ENCODE results near the gene TM9SF1. TPM values are rescaled to one million over a fixed set of nuclear protein-coding genes. Genes with fewer than 3 reads are reported as not detected.
A peak's percentile ranks its signal among the peaks of the same experiment; 100 is the strongest.

TM9SF1 gene
- total and polyA plus RNA-seq, 10 of the 15 experiments (the other 5 are each of a cell fraction or from before 2014, with no cell fraction given) = 7.2 to 39.2 (median 17.6) TPM

DNA sequence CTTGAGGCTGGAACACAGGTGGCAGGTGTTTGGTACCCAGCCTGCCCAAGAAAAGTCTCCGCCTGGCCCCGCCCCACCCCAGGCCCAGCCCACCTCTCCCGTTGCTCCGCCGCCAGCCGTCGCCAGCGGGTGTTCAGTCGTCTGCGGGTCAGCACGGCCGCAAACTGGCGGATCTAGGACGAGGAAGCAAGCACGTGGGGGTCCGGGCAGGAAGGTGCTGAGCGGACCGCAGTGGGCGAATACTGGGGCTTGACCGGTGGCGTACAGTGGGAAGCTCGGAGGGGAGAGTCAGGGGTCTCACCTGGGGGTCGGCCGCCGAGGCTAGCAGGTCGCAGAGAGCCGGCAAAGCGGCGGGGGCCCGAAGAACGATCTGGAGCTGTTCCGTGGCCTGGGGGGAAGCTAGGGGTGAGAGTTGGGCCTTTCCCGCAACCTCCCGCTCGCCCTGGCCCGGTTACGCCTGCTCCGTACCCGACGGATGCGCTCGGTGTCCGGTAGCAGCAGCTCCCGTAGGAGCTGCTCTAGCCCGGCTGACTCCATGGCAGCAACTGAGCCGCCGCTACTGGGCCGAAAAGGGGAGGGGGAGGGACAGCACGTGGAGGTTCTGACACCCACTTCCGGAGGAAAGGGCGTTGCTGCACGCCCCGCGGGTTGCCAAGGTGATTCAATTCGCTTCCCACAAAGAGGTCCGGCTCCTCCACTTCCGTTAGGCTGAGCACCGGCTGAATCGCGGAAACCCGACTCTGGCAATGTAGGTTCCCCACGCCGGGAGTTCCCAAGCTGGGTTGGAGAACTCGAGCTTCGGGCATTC lies 6.8 kb downstream of the TM9SF1 start, which contains the start of gene IPO4:
TSS of gene IPO4 (minus strand) at position 566 of the 808 bp plus-strand sequence. CDS start at position 537, 29 bp downstream.
- Histone ChIP-seq H3K27ac (ENCODE audit: control insufficient read depth, insufficient read depth) (peak within 1 kb of the TSS; percentile 34), H3K4me1 (ENCODE audit: control insufficient read depth, insufficient read depth, low read length) (0 out of 2 replicates have a peak, but pooled peaks cover 4% of the 10 kb centered on the region), H3K4me3 (peak within 1 kb of the TSS; percentile 79), H3K36me3 (ENCODE audit: control insufficient read depth in 2 of 2, insufficient read depth in 2 of 2, low read length in 1 of 2) (peaks cover 18 to 19% of the 10 kb centered on the region in 2 experiments), H4K20me1 (ENCODE audit: control insufficient read depth, insufficient read depth) (no peaks in the 10 kb centered on the region), H3K79me2 (ENCODE audit: control insufficient read depth, insufficient read depth, low read length) (peaks cover 22% of the 10 kb centered on the region), H3K27me3 (replicated peaks in 1 of 2; ENCODE audit: control insufficient read depth in 2 of 2, insufficient read depth in 2 of 2, low read length in 1 of 2) (no peaks in the 10 kb centered on the region), H3K9ac (ENCODE audit: control insufficient read depth, insufficient read depth, low read length) (peak within 1 kb of the TSS; percentile 69), H3K9me3 (replicated peaks; ENCODE audit: control insufficient read depth, insufficient read depth, low read length) (no peaks in the 10 kb centered on the region), H3K4me2 (ENCODE audit: control insufficient read depth, insufficient read depth) (peak within 1 kb of the TSS; percentile 78), H2AFZ (ENCODE audit: control insufficient read depth, low read depth, low read length) (peak within 1 kb of the TSS; percentile 69)
- ChIA-PET SMC1A (ENCODE audit: uncharacterized antibody, unreplicated experiment) (interaction anchor here (0.9 to 1.6 kb wide), 7 partner anchors 27 to 120 kb away, joined by 3 to 11 read pairs (median 4); partner anchors contain the start of genes CIDEB, DCAF11, IRF9 and NRL), RAD21 (ENCODE audit: unreplicated experiment) (interaction anchor here (0.6 to 2.8 kb wide), 14 partner anchors 25 to 131 kb away, joined by 3 to 13 read pairs (median 4); partner anchors contain the start of genes CHMP4A, CIDEB, DCAF11 and DHRS1), POLR2A (interaction anchor here (0.9 to 3.0 kb wide), 8 partner anchors 13 to 242 kb away, joined by 3 to 28 read pairs (median 6); partner anchors contain the start of genes CHMP4A, CIDEB, IRF9 and PSME1), CTCF (interaction anchor here (0.6 to 2.2 kb wide), 8 partner anchors 13 to 1814 kb away, joined by 3 to 9 read pairs (median 6); partner anchors contain the start of genes CHMP4A, CIDEB, IRF9 and TINF2)
- FAIRE-seq (peak; percentile 99), ATAC-seq (peak; percentile 94), DNase-seq (ENCODE audit: low read depth, low spot score) (peak; percentile 88)
- BruUV-seq (replicated peaks) = no TSS peak
- intact Hi-C loops (cut with micrococcal nuclease; ENCODE audit: unreplicated experiment) (loop anchor here (2.0 kb wide), 1 partner anchor 108 kb away; no protein-coding TSS in a partner anchor), in situ Hi-C loops (cut with MboI) (no loop called here)
- 1% methylated on average over 64 of the region's 65 CpGs for WGBS (ENCODE audit: insufficient coverage, insufficient replicate concordance, low lambda C conversion rate, missing lambda C conversion rate)
- TF ChIP-seq ETV6 (conservative IDR thresholded peaks at IDR 0.05 in 1 of 2, IDR thresholded peaks at IDR 0.05 in 1 of 2; ENCODE audit: borderline replicate concordance in 1 of 2, low read depth in 1 of 2) (peak in 1 of 2 experiments; percentile 14; a peak in 1 of 4 replicates), SMARCA5 (IDR thresholded peaks at IDR 0.05) (0 out of 2 replicates have a peak, but pooled peaks have one; percentile 46), NR2C1 (IDR thresholded peaks at IDR 0.05) (peak; percentile 89), SPI1 (IDR thresholded peaks at IDR 0.05; ENCODE audit: borderline replicate concordance, insufficient read depth, low read depth, low read length) (no peak), MYC (IDR thresholded peaks at IDR 0.05; ENCODE audit: insufficient read depth, insufficient read length, insufficient replicate concordance, low read length, severe bottlenecking) (peak; percentile 88), ZNF274 (IDR thresholded peaks at IDR 0.05; ENCODE audit: insufficient read depth, insufficient read length) (no peak), ZBED1 (IDR thresholded peaks at IDR 0.05; ENCODE audit: borderline replicate concordance) (peak; percentile 38; the same call in 1 of the 2 replicates), PAX5 (IDR thresholded peaks at IDR 0.05; ENCODE audit: borderline replicate concordance, low read depth, low read length) (peak; percentile 83; the same call in 1 of the 2 replicates), NFYB (IDR thresholded peaks at IDR 0.05; ENCODE audit: insufficient read depth, low read depth, low read length) (no peak), JUNB (IDR thresholded peaks at IDR 0.05) (no peak), TBL1XR1 (IDR thresholded peaks at IDR 0.05; ENCODE audit: low read depth, low read length) (peak; percentile 94), SMAD1 (IDR thresholded peaks at IDR 0.05; ENCODE audit: low read depth, partially characterized antibody) (no peak), HDGF (IDR thresholded peaks at IDR 0.05) (no peak), IKZF1 (conservative IDR thresholded peaks at IDR 0.05) (peak; percentile 78), BACH1 (IDR thresholded peaks at IDR 0.05; ENCODE audit: borderline replicate concordance) (peak; percentile 51; the same call in 1 of the 2 replicates), TCF3 (IDR thresholded peaks at IDR 0.05; ENCODE audit: borderline replicate concordance, insufficient read depth, low read depth, low read length) (peak; percentile 77)
- TF ChIP-seq, protein P1, sequence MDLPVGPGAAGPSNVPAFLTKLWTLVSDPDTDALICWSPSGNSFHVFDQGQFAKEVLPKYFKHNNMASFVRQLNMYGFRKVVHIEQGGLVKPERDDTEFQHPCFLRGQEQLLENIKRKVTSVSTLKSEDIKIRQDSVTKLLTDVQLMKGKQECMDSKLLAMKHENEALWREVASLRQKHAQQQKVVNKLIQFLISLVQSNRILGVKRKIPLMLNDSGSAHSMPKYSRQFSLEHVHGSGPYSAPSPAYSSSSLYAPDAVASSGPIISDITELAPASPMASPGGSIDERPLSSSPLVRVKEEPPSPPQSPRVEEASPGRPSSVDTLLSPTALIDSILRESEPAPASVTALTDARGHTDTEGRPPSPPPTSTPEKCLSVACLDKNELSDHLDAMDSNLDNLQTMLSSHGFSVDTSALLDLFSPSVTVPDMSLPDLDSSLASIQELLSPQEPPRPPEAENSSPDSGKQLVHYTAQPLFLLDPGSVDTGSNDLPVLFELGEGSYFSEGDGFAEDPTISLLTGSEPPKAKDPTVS (IDR thresholded peaks at IDR 0.05; ENCODE audit: low read depth, low read length) = peak; percentile 88; the same call in 1 of the 2 replicates
- TF ChIP-seq, protein P2, sequence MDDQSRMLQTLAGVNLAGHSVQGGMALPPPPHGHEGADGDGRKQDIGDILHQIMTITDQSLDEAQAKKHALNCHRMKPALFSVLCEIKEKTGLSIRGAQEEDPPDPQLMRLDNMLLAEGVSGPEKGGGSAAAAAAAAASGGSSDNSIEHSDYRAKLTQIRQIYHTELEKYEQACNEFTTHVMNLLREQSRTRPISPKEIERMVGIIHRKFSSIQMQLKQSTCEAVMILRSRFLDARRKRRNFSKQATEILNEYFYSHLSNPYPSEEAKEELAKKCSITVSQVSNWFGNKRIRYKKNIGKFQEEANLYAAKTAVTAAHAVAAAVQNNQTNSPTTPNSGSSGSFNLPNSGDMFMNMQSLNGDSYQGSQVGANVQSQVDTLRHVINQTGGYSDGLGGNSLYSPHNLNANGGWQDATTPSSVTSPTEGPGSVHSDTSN (IDR thresholded peaks at IDR 0.05; ENCODE audit: insufficient replicate concordance, low read depth, low read length) = peak; percentile 36

Measured in GM12878 (cell line).